Activated CD8-positive, alpha-beta memory T cell treated with anti-CD3 and anti-CD28 coated beads, Interleukin-2, amount 50 U/mL, for 24 hours (primary cell): ENCODE measurements around the gene WNT3.
"Not testable (repeated sequence)": the region's sequence is repeated elsewhere in the genome, so short reads cannot be mapped to it uniquely, and the experiment has no call there.

Source experiments
- DNase-seq: peaks from one replicate; pipeline ENCODE4 v3.0.0-alpha.2; 2020; ENCODE audit errors: extremely low read depth

Gene WNT3

DNA sequence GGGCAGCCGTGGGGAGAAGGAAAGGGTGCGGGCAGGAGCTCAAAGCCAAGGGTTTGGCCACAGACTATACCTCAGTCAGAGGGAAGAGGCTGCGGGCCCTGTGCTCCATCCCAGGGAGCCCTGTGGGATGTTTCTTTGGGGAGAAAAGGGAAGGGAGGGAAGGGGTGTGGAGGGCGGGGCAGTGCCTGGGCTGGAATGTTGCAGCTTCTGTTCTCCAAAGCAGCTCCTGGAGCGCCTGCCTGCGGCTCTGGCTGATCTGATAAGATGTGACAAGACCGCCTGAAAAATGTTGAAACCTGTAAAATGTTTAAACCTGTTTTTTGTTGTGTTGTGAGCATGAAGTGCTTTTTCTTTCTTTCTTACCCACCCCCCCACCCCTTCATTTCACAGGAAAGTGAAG, 32.8 kb downstream of the WNT3 start:
- no peak for DNase-seq

DNA sequence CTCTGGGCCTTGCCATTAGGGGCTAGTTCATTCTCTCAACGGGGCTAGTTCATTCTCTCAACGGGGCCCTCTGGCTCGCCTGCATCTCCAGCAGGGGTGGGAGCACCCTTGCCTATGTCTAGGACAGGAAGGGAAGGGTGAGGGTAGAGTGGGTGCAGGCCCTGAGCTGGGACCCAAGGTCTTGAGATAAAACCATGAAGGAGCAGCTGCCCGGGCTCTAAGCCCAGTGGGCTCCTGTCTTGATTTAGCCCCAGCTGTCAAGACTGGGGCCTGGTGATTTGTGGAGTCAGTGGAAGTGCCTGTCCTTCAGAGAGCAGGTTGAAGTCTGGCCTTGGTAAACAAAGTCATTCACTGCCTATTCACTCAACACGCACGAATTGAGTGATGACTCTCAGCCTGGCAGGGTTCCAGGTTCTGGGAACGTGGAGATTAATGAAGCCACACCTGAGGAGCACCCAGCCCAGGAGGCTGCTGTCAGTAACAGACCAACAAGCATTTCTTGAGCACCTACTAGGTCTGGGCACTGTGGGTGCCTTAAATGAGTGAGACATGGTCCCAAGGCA, 35.4 kb downstream of the WNT3 start:
- no peak for DNase-seq

- no peak for DNase-seq
These were observed 36.1 kb downstream of the WNT3 start for GRCh38 chr17:46782250-46782953.

GRCh38 chr17:46780003-46780373, 38.5 kb downstream of the WNT3 start:
- DNase-seq = no peak

DNA sequence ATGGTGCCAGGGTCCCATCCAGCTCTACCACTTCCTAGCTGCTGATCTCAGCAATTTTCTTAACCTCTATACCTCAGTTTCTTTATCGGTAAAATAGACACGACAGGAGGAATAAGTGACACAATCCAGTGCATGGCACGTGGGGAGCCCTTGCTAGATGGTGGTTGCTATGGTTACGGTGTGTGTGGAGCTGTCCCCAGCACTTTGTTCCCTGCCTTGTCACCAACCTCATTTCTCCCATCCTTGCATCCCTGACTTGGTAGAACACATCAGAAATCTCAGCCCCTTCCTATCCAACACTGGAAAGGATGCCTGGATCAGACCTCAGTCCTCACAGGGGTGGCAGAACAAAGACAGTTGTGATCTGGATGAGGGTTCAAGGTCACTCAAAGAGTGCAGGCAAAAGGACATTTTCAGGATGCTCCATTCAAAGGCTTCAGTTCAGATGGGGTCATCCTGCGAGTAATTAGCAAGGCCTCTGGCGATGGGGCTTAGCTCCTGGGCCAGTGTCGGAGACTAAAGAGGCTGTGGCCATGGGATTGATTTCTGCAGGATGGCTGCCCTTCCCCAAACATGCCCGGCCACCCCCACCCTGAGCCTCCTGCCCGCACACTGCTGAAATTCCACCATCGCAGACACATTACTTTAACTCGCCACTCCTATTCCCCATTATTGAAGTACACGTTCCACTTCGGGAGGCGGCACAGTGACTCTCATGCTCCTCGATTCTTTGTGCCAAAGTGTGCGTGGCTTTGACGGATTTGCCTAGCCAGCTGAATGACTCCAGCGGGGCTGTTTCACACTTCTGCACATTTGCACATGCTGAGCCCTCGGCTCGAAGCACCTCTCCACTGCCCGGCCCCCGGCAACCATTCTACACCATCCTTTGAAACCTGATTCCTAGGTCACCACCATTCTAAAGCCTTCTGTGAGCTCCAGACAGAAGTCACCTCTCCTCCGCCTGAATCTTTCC, 40.3 kb downstream of the WNT3 start:
- no peak for DNase-seq

- no peak for DNase-seq
These were observed 42.0 kb downstream of the WNT3 start for GRCh38 chr17:46776298-46777005.

DNA sequence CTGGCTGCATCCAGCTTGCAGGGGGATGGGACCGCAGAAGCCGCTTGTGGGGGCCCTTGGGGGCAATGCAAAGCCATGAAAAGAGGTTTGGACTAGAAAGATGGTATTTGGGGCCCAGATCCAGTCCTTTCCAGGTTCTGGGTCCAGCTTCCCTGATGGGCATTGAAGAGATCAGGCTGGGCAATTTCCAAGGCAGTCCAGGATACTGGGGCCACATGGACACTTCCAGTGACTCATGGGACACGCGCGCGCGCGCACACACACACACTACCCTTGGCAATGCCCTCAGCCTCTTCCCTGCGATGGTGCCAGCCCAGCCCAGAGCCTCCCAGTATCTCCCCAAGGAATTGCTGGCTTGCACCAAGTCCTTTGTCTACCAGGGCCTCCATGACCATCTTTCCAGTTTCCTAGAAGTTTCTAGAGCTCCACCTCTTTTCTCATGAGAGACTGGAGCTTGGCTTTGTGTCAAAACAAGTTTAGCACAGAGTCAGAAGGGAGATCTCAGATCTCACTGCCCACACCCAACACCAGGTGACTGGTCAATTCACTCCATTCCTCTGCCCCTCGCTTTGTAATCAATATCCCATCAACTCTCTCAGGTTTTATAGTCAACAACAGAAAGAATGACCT, 44.3 kb downstream of the WNT3 start:
- no peak for DNase-seq

DNA sequence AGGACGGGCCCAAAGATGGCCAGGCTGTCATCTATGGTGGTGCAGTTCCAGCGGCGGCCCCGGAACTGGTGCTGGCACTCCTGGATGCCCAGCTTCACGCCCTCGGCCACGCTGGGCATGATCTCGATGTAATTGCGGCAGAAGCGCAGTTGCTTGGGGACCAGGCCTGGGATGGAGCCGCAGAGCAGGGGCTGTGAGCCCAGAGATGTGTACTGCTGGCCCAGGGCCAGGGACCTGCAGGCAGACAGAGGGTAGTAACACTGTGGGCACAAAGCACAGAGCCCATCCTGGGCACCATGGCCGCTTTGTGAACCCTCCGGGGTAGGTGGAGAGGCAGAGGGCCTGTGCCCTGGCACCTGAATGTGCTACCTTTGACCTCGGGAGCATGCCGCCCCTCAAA, 44.8 kb downstream of the WNT3 start:
- DNase-seq = no peak

GRCh38 chr17:46773221-46773605, 45.3 kb downstream of the WNT3 start:
- DNase-seq = no peak

DNA sequence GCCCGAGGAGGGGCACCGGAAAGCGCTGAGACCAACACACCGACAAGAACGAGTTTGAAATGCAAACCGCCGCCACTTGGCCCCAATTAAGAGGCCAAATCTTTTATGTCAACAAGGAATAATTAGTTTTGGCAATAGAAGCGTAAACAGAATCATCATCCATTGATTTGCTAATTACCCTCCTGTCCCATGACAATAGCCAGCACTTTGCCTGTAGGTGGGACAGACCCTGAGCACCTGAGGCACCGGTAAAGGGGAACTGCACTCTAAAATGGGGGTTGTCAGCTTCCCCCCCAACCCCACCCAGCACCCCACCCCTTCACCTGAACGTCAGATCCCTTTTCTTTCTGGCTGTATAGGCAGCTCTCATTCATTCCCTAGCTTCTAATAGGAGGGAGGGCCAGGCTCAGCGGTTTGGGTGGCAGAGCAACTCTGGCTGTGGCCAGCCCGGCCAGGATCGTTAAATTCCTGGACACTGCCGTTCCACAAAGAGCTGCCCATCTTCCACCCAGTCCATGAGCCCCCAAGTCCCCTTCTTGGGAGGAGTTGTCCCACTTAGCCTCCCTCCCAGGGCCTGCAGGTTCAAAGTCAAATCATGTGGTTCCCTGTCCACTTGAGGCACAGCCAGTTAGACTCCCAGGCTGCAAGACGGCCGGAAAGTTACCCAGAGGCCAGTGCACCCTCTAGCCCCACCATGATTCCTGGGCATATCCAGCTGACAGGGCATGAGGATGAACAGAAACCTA, 45.8 kb downstream of the WNT3 start:
- no peak for DNase-seq

GRCh38 chr17:46771561-46772474, 46.7 kb downstream of the WNT3 start:
- DNase-seq = no peak

DNA sequence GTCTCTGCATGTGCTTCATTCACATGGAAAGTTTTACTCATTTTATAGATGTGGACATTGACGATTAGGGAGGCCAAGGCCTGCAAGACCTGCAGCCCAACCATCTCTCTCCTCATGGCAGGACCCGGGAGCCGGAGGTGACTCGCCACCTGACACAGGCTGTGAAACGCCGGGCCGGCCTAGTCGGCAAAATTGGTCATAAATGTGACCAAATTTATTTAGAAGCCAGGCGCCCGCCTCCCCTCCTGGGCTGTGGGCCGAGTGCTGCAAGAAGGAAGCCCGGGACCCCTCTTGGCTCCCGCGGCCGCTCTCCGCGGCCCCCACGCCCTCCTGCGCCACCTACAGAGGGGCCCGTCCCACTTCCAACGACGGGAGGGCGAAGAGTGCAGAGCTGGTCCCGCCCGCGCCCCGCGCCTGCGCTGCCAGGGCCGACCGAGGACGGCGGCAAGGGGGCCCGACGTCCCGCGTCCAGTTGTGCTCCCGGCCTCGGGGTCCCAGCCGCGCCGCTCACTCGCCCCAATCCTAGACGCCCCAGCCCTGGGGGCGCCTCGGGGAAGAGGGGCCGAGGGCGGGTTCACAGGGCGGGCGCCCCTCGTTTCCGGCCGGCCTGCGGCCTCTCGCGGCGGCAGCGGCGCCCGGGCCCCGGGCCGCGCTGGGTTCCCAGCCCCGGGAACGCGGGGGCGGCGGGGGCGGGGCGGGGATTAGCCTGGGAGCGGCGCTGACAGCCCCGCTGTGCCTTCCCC, 47.5 kb downstream of the WNT3 start:
- DNase-seq = no peak

DNA sequence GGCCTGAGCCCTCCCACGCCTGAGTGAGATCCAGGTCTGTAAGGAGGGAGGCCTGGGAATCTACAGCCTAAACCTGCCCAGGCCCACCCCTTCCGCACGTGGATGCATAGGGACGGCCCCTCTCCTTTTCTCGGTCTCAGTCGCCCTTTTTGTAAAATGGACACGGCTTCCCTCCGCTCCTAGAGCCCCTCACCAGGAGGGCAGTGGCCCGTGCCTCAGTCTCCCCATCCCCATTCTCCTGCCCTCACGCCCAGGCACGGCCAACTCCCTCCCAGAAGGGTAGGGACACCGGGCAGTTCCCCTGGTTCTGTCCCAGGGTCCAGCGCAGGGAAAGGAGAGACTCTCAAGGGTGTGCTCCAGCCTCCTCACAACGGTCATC, 48.1 kb downstream of the WNT3 start:
- no peak for DNase-seq

DNA sequence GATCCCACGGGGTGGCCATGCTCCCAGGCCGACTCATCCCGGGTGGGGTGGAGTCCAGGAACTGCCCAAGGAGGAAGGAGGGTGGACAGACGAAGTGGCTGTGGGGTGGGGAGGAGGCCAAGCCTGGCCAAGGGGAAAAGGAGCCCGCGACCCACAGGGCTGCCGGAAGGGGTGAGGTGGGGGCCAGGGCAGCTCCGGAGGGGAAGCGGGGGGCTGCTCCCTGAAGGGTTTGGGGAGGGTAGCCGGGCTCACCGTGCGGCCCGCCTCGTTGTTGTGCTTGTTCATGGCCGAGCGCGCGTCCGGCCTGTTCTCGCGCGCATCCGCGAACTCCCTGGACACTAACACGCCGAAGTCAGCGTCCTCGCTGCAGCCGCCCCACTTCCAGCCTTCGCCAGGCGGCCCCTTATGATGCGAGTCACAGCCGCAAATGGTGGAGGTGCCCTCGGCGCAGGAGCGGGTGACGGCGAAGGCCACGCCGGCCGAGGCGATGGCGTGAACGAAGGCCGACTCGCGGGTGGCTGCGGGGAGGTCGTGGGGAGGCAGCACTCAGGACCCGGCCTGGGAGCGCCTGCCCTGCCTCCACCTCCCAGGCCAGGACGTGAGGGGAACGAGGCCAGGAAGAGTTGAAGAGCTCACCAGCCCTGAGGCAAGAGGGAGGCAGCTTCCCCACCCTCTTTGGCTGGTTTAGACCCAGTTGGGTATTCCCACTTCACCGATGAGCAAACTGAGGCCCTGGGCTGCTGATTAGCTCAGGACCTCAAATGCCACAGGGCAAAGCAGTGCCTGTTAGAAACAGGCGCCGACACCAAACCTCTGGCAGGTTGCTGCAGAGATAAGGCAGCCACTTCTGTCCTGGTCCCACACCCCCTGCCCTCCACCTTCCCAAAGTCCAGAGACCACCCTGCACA, 48.7 kb downstream of the WNT3 start:
- DNase-seq = no peak

GRCh38 chr17:46768896-46769295, 49.6 kb downstream of the WNT3 start:
- not testable (repeated sequence) for DNase-seq

DNA sequence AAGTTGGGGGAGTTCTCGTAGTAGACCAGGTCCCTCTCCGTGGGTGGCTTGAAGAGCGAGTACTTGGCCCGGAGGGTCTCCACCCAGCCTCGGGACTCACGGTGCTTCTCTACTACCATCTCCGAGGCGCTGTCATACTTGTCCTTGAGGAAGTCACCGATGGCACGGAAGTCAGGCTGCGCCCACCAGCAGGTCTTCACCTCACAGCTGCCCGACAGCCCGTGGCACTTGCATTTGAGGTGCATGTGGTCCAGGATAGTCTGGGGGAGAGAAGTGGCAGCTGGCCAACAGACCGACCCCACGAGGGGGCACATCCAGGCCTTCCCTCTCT, 50.0 kb downstream of the WNT3 start:
- no peak for DNase-seq

DNA sequence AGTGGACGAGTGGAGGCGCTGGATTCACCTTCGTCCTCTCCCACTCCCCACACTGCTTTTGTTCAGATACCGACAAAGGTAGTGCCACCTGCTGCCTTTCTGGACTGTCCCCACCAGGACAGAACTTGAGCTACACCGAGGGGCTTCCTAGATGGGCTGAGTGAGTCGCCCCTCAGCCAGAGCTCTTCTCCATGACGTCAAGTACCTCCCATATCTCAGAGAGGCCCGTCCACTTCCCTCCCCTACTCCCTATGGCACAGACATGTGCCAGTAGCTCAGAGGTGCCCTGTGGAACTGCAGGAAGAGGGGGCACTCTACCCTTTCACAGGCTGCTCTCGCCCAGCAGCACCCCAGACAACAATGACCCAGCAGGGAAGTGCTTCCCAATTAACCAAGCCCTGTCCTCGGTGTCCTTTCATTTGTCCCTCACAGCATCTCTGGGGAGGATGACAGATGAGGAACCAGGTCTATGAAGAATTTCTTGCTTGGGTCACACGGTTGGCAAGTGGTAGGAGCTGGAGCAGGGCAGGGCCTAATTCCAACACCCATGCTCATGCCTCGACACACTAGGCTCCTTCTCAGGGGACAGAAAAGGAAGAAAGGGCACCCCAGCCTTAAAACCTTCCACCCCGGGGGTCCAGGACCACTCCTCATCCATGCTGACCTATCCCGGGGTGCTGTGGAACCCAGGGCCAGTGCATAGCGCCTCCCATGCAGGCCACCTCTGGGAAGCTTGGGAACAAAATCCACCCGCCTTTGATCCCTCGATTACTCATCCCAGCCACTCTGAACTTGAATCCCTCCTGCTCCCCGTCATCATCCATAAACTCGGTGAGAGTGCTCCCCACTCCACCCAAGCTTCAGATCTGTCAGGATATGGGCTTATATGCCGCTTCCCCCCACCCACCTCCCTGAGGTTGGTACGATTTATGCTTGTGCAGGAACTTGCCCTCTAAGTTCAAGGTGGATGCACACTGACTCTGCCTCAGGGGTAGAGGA, 51.7 kb downstream of the WNT3 start:
- no peak for DNase-seq
